NCI-H2107 (cell line): ENCODE results near the gene POLG.

Source experiments
- DNase-seq: peaks from one replicate; lab custom pipeline; 2025; lab: John Stamatoyannopoulos, UW

The POLG gene

DNA sequence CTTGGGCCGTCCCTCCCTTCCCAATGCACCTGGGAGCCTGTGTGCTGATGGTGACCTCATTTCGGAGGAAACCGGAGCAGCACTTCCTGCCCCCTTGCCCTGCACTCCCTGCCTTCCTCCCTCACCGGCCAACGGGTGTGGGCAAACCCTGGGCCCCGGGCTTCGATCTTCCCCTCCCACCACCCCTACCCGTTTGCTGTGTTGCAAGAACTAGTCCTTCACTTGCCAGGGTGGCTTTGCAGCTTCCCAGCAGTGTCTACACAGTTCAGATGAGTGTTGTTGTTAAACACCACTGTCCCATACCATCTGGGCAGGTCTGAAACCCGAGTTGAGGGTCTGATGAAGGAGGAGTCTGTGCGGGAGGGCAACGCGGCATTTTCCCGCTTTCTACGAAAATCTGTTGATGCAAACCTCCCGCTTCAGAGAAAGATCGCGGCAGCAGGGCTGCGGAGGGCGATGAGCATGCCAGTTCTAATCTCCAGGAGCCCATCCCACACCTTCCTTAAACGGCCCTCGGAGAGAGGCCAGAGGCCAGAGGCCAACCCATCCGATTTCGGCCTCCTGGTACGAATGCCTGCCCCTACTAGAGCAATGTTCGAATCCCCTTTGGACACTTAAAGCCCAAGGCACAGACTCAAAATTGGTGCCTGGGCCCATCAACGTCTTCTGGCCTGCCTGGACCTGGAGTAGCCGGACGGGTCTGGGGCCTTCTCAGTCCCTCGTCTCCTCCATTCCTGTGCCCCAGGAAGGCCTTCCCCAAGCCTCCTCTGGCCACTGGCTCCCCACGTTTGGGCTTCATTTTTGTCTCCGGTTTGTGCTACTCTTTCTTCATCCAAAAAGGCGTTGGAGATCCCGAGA, 35.7 kb upstream of the POLG start:
- DNase-seq, result no peak

DNA sequence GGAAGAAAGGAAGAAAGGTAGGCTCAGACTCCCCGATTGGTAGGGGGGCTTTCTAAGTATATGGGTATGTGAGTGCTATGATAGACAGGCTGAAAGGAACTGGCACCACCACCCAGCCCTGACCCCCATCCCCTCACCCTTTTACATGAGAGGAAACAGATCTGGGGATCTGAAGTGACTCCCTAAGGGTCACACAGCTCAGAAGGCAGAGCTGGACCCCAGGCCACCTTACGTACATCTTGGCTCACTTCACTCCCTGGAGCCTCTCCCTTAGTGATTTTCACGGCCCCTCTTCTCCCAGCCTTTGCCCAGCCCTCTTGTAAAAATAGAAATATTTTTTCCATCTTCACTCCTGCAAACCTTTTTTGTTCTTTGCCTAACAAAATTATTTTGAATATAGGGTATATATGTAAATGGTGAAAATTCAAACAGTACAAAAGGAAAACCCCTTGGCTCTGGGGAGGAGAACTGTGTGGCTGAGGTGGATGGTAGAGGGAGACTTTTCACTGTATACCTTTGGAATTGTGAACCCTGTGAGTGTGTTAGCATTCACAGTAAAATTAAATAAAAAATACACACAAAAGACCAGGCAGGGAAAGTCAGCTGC, 34.8 kb upstream of the POLG start:
- no peak for DNase-seq

DNA sequence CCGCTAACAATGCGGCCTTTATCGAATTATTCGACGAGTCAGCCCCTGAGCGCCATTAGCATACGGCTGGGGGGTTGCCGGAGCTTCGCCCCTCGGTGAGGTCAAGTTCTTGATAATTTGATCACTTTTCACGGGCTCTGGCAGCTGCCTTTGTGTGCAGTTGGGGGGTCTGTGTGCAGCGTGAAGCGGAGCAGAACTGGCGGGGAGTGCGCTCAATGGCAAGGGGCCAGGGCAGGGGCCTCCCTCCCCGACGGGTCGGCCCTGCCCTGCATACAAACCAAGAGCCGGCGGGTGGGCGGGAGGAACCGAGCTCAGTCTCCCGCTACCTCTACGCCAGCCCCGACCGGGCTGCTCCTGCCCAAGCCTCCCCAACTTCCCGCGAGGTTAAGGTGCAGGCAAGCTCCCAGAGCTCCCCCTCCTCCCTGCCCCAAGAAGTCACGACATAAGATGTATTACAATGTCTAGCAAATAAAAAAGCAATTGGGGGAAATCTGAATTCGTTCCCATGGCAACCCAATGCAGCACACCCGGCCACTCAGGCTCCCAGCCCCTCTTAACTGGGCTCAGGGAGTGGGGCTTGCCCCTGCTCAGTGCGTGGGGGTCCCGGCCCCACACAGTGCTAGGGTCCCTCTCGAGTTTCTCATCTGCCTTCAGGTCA, 34.1 kb upstream of the POLG start:
- no peak for DNase-seq

GRCh38 chr15:89367485-89368451, 33.1 kb upstream of the POLG start:
- no peak for DNase-seq

DNA sequence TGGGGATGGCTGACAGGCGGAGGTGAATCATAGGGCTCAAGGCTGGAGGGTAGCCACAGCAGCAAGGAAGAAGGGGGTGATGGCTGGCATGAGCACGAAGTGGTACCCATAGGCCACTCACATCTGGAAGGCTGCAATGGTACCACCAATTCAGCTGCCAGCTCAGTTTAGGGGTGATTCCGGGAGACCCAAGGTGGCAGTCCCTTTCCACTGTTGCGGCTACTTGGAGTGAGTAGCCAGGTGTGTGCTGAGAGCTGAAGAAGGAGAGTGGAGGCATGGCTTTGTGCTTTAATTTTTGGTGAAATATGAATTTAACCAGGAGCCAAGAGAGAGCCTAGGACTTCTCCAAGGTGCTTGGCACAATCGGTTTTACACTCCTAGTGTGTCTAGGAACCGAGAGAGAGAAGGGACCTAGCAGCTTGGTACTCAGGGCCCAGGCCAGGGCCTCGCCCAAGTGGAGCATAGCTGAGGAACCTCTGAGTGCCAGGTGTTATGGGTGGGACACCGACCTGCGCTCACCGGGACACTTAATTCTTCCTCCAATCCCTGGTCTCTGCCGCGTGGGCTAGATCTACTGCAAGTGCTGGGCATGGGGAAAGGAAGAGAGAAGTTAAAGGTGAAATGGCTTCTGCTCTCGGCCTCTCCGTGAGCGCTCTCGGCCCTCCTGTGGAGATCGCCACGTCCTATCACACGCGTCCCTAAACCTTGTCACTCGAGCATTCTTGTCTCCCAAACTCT, 32.2 kb upstream of the POLG start:
- no peak for DNase-seq

DNA sequence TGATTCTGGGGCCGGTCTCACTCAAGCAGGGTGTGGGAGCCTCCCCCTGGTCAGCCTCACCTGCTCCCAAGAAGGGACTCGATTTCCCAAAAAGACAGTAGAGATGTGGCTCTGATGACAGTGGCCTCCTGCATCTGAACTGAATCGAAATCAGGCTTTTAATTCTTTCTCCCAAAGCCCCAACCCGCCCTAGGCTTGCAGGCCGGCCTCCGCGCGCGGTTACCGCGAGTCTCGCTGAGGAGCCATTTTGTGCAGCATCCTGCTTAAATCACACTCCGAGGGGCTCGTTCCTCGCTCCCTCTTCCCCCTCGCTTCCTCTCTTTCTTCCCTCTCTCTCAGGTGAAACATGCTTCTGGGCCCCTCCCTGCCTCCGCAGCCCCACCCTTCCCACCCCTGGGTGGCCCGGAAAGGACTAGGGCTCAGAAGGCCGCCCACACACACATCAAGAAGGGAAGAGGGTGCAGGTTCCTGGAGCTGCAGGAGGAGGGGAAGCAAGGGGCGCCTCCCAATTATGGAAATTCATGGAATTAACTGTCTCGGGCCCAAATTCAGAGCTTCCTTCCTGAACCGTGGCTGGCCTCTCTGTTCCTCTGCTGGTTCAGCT, 30.9 kb upstream of the POLG start:
- no peak for DNase-seq

- no peak for DNase-seq
These were observed 30.3 kb upstream of the POLG start for GRCh38 chr15:89364741-89365450.

DNA sequence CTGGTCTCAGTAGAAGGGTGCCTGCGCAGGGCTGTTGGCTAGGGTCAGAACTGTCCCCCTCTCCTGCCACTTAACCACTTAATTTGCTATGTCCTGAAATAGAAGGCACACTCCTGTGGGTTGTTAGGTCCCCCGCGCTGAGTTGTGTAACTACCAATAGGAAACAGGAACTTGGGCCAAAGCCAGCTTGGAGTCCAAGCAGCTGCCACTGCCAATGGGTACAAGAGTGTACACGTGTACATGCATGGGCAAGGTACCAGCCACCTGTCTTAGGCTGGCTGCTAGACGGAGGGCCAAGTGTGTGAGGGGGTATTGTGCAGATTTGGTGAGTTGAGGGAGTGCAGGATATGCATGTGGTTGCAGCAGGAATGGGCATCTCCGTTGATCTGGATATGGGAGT, 29.7 kb upstream of the POLG start:
- DNase-seq, result peak; percentile 10

DNA sequence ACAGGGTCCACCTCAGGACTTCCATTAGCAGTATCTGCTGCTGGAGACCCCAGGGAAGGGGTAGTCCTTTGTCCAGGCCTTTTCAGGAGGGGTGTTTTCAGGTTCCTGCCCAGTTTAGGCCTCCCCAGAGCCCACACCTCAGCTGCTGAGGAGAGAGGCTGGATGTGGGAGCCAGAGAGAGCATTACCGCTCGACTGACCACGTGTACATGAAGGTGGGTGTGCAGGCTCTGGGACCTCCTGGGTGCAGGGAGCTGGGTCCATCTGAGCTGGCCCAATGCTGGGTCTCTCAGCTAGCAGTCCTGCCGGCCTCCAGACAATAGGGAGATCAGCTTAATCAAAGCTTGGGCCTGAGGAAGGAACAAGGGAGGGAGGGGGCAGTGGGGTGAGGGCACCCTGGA, 29.1 kb upstream of the POLG start:
- no peak for DNase-seq

- no peak for DNase-seq
These were observed 28.5 kb upstream of the POLG start for GRCh38 chr15:89363133-89363532.

DNA sequence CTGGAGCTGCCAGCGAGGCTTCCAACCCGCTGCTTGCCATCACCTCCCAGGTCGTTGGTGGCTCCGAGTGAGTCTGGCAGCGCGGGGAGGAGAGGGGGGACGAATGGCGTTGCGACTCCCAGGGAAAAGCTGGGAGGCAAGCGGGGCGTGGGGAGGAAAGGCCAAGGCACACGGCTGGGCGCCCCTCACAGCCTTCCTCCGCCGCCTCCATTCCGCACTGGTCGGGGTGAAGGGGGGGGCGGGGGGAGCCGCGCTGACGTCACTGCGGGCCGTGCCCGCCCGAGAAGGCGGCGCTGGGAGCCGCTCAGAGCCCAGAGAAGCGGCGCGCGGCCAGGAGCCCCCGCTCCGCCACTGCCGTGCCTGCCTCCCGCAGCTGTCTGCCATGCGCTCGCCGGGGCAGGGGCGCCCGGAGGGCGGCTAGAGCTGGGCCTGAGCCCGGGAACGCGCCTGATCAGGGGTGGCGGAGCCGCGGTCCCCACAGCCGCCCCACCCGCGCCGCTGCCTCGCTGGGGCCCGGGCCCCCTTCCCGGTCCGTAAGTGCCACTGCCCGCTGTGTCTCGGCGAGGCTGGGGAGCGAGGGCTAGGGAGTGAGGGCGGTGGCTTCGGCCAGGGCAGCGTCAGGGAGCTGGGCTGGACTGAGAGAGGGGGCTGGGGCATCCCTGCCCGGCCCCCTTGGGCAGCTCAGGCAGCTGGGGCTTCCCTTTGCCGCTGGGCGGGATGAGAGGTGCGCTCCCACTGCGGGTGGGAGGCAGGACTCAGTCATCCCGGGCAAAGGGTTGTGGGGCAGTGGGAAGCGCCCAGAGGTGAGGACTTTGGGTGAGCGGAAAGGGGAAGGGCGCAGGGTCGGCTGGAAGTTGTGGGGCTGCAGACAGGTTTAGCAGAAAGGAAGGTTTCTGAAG, 27.8 kb upstream of the POLG start:
- DNase-seq, result peak; percentile 23

- DNase-seq, result no peak
These were observed 27.0 kb upstream of the POLG start for GRCh38 chr15:89361451-89362202.

DNA sequence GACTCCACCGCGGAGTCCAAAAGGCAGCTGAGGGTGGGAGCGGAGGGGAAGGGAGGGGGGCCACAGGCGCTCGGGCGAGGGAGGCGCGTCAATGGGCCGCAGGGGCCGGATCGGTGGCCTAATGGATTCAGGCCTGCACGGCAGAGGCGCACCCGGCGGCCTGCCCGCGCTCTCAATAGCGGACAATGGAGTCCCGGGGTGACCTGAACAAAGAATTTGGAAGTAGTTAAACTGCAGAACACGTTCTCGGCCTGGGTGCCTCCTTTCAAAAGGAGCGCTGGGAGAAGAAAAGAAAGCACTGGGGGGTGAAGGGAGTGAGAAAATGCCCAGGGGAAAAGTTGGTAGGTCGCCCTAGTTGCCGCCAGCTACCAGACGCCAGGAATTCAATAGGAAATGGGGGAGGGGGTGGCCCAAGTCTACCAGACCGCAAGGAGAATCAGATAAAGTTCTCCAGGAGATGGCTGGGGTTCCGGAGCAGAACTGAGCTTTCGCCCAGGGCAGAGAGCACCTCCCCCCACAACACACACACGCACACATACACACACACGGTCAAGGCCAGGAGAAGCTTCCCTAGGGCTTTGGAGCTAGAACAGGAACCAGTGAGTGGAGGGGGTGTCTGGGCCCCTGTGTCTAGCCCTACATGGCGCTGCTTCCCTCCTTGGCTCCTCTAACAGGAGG, 25.8 kb upstream of the POLG start:
- no peak for DNase-seq

DNA sequence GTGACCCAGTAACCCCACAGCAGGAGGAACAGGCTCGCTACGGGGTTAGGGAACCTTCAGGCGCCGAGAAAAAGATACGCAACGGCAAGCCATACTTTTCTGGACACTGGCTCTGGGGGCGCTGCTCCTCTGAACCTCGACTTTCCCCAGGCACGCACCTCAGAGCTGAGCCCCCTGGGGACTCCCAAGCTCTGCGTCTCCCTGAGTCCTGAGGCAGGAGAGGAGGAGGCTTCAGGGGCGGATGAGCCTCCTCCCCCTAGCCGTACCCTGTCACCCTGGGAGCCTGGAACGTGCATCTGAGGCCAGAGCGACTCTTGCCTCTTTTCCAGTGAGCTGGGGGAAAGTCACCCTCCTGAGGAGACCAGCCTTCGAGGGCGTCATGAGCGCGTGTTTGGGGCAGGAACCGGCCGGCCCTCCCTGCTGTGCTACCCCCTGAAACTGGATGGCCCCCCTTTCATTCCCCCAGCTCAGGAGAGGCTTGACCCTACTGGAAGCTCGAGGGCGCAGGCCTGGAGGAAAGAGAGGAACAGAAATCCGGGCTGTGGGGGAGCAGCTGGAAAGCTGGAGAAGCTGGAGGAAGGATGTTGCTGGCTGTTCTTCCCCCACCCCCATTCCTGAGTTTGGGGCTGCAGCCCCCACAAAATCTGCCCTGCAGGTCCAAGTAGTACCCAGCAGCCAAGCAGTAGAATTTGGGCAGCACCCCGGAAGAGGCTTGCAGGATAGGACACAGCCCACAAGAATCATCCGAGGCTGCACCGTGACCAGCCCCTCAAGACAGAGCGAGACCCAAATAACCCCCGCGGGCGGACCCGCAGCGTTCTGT, 25.1 kb upstream of the POLG start:
- no peak for DNase-seq

GRCh38 chr15:89358755-89359439, 24.3 kb upstream of the POLG start:
- DNase-seq, result peak; percentile 53

- no peak for DNase-seq
These were observed 23.8 kb upstream of the POLG start for GRCh38 chr15:89358435-89358754.
